Right renal cortex interstitium (tissue), 3 donors: Measurements from ENCODE around the gene SPPL2B. TPM values are rescaled to one million over a fixed set of nuclear protein-coding genes. Genes with fewer than 3 reads are reported as not detected.

ENCODE experiments used
- DNase-seq, 3 donors: peaks; one replicate each; pipeline ENCODE4 v3.0.0-alpha.2; 2013; ENCODE audit warnings: low read depth in 3 of 3, low spot score in 2 of 3
- polyA plus RNA-seq, 3 donors: library from polyadenylated mRNA; unstranded; fragments of 120-200 nt; gene quantifications; one replicate each; pipeline ENCODE4 v1.2.1, GENCODE V29; 2013; ENCODE audit not compliant: insufficient read length in 3 of 3

The SPPL2B gene
- polyA plus RNA-seq, 3 donors, result 44.3 to 52.4 (median 44.8) TPM

- no peak for DNase-seq
These were observed 28.0 kb upstream of the SPPL2B start for GRCh38 chr19:2300533-2300932.

- no peak for DNase-seq
These were observed 25.9 kb upstream of the SPPL2B start for GRCh38 chr19:2302319-2303210.

GRCh38 chr19:2303211-2303798 is 25.2 kb upstream of the SPPL2B start:
- no peak for DNase-seq

GRCh38 chr19:2305452-2306280 is 22.8 kb upstream of the SPPL2B start:
- no peak for DNase-seq

GRCh38 chr19:2306281-2306806 is 22.1 kb upstream of the SPPL2B start:
- no peak for DNase-seq

GRCh38 chr19:2306971-2307370 is 21.5 kb upstream of the SPPL2B start:
- no peak for DNase-seq

GRCh38 chr19:2307518-2308012 is 20.9 kb upstream of the SPPL2B start:
- DNase-seq, result no peak

- DNase-seq, result no peak
These were observed 20.3 kb upstream of the SPPL2B start, which contains the start of gene LINGO3 for GRCh38 chr19:2308114-2308556. Gene LINGO3 (minus strand): TSS chr19:2308154. CDS start chr19:2291776, 16,378 bp downstream.

GRCh38 chr19:2309734-2310362 is 18.6 kb upstream of the SPPL2B start:
- DNase-seq, result no peak

- DNase-seq, result no peak
These were observed 17.4 kb upstream of the SPPL2B start for GRCh38 chr19:2311093-2311492.

- no peak for DNase-seq
These were observed 15.5 kb upstream of the SPPL2B start for GRCh38 chr19:2312820-2313501.

- DNase-seq, result no peak
These were observed 13.2 kb upstream of the SPPL2B start for GRCh38 chr19:2315121-2315817.

GRCh38 chr19:2315818-2316353 is 12.6 kb upstream of the SPPL2B start:
- no peak for DNase-seq

GRCh38 chr19:2317300-2317699 is 11.2 kb upstream of the SPPL2B start:
- no peak for DNase-seq

- no peak for DNase-seq
These were observed 10.7 kb upstream of the SPPL2B start for GRCh38 chr19:2317756-2318155.

- DNase-seq, result no peak
These were observed 9.6 kb upstream of the SPPL2B start for GRCh38 chr19:2318923-2319322.

GRCh38 chr19:2319551-2319950 is 8.9 kb upstream of the SPPL2B start:
- no peak for DNase-seq

- no peak for DNase-seq
These were observed 8.4 kb upstream of the SPPL2B start for GRCh38 chr19:2320049-2320448.

GRCh38 chr19:2320939-2321338 is 7.5 kb upstream of the SPPL2B start:
- DNase-seq, result no peak
